Coronary artery (tissue), 2 donors: ENCODE measurements around the gene ANKRD13B.

ENCODE experiments used
- DNase-seq: peaks from one replicate; pipeline ENCODE4 v3.0.0-alpha.2; 2017; ENCODE audit warnings: low spot score
- H3K27ac ChIP-seq, 2 donors: fragments of 200-600 bp; sonication (generic); one replicate each; pipeline ENCODE4 v1.5.1; 2016 to 2019
- H3K4me3 ChIP-seq: fragments of 200-600 bp; sonication (generic); 2 replicates; pipeline ENCODE4 v1.5.1; 2016; ENCODE audit warnings: mild to moderate bottlenecking, moderate library complexity
- CTCF ChIP-seq: fragments of 200-600 bp; sonication (generic); IDR thresholded peaks from one replicate; pipeline ENCODE4 v1.5.1; 2019; ENCODE audit warnings: antibody characterized with exemption

The ANKRD13B gene

DNA sequence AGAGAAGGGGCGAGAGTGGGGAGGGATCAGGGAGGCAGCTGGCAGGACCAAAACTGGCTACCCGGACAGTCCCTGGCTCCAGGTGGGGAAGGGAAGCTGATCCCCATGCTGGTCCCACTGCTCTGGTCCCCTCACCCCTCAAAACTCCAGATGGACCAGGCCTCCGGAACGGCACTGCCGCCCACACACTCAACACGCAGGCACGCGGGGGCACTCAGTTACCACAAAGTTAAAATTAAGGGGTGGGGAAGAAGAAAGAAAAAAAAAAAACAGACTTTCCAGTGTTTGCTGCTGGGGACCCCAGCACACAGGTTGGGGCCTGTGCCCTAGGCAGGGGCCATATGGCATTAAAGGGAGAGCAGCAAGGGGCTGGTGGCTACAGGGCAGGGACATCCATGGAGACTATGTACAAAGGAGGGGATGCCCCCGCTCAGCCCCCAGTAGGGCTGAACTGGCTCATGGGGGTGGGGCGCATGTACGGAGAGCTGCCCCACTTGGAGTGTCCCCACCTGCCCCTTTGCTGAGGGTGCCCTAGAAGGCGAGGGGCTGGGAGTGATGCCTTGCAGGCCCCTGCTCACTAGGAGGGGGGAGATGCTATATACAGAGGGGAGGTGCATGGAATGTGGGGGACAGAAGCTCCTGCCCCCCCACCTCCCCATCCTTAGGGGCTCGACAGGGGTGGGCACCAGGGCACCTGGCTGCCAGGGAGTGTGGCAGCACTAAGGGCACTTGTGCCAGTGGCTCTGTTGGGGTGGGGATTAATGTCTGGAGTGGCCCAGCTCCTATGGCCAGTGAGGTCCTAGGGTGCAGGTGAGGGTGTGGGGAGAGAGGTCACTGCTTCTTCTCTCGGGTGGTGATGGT, 18.8 kb upstream of the ANKRD13B start:
- H3K4me3 ChIP-seq = no peak overlapping the region
- no peak overlapping the region for H3K27ac ChIP-seq
- no peak for TF ChIP-seq CTCF
- DNase-seq = no peak

DNA sequence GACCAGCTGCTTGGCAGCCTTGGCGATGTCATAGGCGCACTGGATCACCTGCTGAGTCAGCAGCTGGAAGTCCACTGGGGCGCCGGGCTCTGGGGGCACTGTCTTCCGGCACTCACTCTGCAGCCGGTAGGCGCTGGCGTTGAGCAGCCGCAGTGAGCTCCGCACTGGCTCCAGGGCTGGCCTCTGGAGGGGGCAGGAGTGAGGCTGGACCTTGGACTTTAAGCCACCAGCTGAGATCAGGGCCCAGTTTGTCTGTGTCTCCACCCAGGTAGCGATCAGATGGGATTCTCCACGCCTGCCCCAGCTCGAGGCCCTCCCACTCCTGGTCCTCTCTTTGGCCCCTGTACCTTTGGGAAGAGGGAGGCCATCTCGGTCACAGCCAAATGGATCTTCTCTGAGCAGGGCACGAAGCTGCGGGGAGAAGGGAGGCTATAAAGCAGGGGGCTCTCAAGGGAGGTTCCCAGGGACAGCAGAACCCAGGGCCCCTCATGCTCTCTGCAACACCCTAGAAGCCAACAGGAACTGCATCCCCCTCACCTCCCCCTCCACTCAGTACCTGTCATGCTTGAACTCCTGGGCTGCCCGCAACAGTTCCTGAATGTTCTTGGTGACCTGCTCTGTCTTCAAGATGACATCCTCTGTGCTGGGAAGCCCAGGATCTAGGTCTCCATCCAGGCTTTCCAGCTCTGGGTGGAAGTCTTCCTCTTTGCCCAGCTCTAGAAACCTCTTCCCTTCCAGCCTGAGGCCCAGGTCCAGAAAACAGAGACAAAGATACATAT, 18.0 kb upstream of the ANKRD13B start:
- H3K4me3 ChIP-seq = no peak overlapping the region
- peak; percentile 72 for DNase-seq
- TF ChIP-seq CTCF = no peak
- H3K27ac ChIP-seq = no peak overlapping the region

DNA sequence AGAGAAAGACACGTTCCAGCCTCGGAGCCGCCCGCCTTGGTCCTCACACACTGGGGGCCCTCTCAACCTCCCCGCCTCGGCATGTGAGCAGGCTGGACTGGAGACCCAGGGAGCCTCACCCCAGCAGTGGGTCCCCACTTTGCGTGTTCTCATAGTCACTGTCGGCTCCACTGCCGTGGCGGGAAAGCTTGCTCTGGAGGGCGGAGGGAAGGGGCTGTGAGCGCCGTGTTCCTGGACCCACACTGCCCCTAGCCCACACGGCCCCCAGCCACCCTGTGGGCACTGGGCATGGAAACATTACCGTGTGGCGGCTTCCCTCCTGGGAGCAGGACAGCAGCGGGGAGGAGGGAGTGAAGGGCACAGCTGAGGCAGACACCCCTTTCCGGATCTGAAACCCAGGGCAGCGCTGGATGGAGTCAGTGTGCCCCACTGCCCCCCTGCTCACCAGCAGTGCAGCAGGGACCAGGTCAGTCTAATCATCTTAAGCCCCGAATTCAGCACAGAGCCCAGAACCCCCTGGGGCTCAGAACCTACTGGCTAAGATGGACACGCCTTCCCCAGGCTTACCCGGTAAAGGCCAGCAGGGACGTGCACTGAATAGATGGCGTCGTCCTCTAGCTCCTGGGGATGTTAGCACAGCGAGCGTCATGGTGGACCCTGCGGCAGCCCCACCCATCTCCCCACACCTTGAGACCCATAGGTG, 17.3 kb upstream of the ANKRD13B start:
- no peak for TF ChIP-seq CTCF
- Histone ChIP-seq H3K27ac (no peak overlapping the region), H3K4me3 (no peak overlapping the region)
- DNase-seq = peak; percentile 69

GRCh38 chr17:29576214-29577000, 16.5 kb upstream of the ANKRD13B start:
- Histone ChIP-seq H3K4me3 (no peak overlapping the region), H3K27ac (no peak overlapping the region)
- DNase-seq = peak; percentile 68
- TF ChIP-seq CTCF = no peak

DNA sequence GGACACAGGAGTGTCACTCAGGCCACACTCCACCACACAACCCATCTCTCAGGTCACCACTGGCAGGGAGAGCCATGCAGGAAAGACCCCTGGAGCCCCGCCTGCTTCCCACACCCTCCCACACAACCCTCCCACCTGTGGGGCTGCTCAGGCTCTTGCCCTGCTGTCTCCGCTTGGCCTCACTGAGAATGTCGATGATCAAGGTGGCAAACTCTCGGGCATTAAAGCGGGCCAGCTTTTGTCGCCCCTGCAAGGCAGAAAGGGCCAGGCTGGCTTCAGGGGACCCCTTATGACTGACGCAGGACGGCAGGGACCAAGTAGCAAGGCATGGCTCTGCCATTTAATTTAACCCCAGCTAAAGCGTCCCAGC, 15.9 kb upstream of the ANKRD13B start:
- Histone ChIP-seq H3K4me3 (no peak overlapping the region), H3K27ac (peak overlapping the region in 1 of 2 donors; percentile 57)
- no peak for DNase-seq
- TF ChIP-seq CTCF = no peak

- peak overlapping the region in 1 of 2 donors; percentile 57 for H3K27ac ChIP-seq
- no peak for TF ChIP-seq CTCF
- H3K4me3 ChIP-seq = no peak overlapping the region
- DNase-seq = no peak
Measured at GRCh38 chr17:29577385-29578211, 15.3 kb upstream of the ANKRD13B start.
